ENCODE data around the gene NCS1.

GRCh38 chr9:130142641-130143040 is 29.6 kb upstream of the NCS1 start:
- TF ChIP-seq, protein P1, sequence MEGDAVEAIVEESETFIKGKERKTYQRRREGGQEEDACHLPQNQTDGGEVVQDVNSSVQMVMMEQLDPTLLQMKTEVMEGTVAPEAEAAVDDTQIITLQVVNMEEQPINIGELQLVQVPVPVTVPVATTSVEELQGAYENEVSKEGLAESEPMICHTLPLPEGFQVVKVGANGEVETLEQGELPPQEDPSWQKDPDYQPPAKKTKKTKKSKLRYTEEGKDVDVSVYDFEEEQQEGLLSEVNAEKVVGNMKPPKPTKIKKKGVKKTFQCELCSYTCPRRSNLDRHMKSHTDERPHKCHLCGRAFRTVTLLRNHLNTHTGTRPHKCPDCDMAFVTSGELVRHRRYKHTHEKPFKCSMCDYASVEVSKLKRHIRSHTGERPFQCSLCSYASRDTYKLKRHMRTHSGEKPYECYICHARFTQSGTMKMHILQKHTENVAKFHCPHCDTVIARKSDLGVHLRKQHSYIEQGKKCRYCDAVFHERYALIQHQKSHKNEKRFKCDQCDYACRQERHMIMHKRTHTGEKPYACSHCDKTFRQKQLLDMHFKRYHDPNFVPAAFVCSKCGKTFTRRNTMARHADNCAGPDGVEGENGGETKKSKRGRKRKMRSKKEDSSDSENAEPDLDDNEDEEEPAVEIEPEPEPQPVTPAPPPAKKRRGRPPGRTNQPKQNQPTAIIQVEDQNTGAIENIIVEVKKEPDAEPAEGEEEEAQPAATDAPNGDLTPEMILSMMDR (conservative IDR thresholded peaks at IDR 0.05) = no peak
- TF ChIP-seq ZFX (IDR thresholded peaks at IDR 0.05) = no peak

Measured in C4-2B (cell line).